GM12878 (cell line): Measurements from ENCODE around the gene RPAP3. TPM values are rescaled to one million over a fixed set of nuclear protein-coding genes. Genes with fewer than 3 reads are reported as not detected.

Experiments used
- ASH2L ChIP-seq: fragments of 300-600, 200-600 bp; sonication (generic); IDR thresholded peaks from 2 replicates; pipeline ENCODE4 v1.6.1; 2017; ENCODE audit warnings: low read depth, mild to moderate bottlenecking, borderline replicate concordance
- CUX1 ChIP-seq: IDR thresholded peaks from 2 replicates; pipeline ENCODE4 v1.6.1; 2012; ENCODE audit warnings: improper control_type of control experiment, low read depth, low read length; ENCODE audit not compliant: insufficient replicate concordance
- DPF2 ChIP-seq: fragments of 450-650 bp; IDR thresholded peaks from 2 replicates; pipeline ENCODE4 v1.6.1; 2017; ENCODE audit warnings: mild to moderate bottlenecking
- E2F8 ChIP-seq: fragments of 450-650 bp; IDR thresholded peaks from 2 replicates; pipeline ENCODE4 v1.6.1; 2018; ENCODE audit warnings: mild to moderate bottlenecking, low read depth, moderate library complexity; ENCODE audit not compliant: partially characterized antibody
- EED ChIP-seq: sonication (generic); IDR thresholded peaks from 2 replicates; pipeline ENCODE4 v1.6.1; 2016; ENCODE audit warnings: antibody characterized with exemption, low read depth
- ESRRA ChIP-seq: IDR thresholded peaks from 2 replicates; pipeline ENCODE4 v1.6.1; 2012; ENCODE audit warnings: mild to moderate bottlenecking, low read length, improper control_type of control experiment
- FOS ChIP-seq: IDR thresholded peaks from 3 replicates; pipeline ENCODE4 v1.6.1; 2011; ENCODE audit warnings: borderline replicate concordance; ENCODE audit not compliant: insufficient read length; ENCODE audit errors: extremely low read depth
- JUNB ChIP-seq: IDR thresholded peaks from 2 replicates; pipeline ENCODE4 v1.6.1; 2016; ENCODE audit warnings: antibody characterized with exemption, mild to moderate bottlenecking
- JUND ChIP-seq: IDR thresholded peaks from 2 replicates; pipeline ENCODE4 v1.6.1; 2012; ENCODE audit warnings: low read depth, mild to moderate bottlenecking, low read length, improper control_type of control experiment, moderate library complexity
- KAT2A ChIP-seq: conservative IDR thresholded peaks from 2 replicates; pipeline ENCODE4 v1.6.1; 2011; ENCODE audit warnings: low read depth, low read length; ENCODE audit not compliant: control insufficient read depth
- NBN ChIP-seq: fragments of 450-650 bp; IDR thresholded peaks from 2 replicates; pipeline ENCODE4 v1.6.1; 2016
- ZNF207 ChIP-seq: fragments of 450-650 bp; IDR thresholded peaks from 2 replicates; pipeline ENCODE4 v1.6.1; 2014; ENCODE audit warnings: antibody characterized with exemption, mild to moderate bottlenecking, borderline replicate concordance
- polyA plus RNA-seq, 11 experiments: library from polyadenylated mRNA; depleted of rRNA in 4 of 11; unstranded in 6 of 11; stranded (reverse) in 5 of 11; fragments of >200 nt; fragmentation: Nextera tagmentation in 4 of 11; fragmentation: Illumina TruSeq in 1 of 11; extraction: Ambion mirVana in 4 of 11; extraction: Trizol in 1 of 11; gene quantifications; 1 replicate in 1 of 11; 2 replicates in 10 of 11; pipeline versions ENCODE4 v1.2.1 to v1.2.3, GENCODE V29; 2011 to 2016; ENCODE audit warnings: inconsistent platforms in 2 of 11, missing spikeins in 2 of 11, low read depth in 1 of 11
- total RNA-seq, 4 experiments: library from RNA; depleted of rRNA in 3 of 4; stranded (reverse); fragments of >200 nt in 3 of 4; fragmentation: Illumina TruSeq in 1 of 4; extraction: Trizol in 1 of 4; gene quantifications; 2 replicates each; pipeline versions ENCODE4 v1.2.1 to v1.2.3, GENCODE V29; 2013 to 2021
- TF ChIP-seq, protein P1 (sequence below): IDR thresholded peaks from 2 replicates; pipeline ENCODE4 v1.6.1; 2011; ENCODE audit warnings: low read depth, low read length, improper control_type of control experiment, borderline replicate concordance
- TF ChIP-seq, protein P2 (sequence below): fragments of 450-650 bp; IDR thresholded peaks from 2 replicates; pipeline ENCODE4 v1.6.1; 2016; ENCODE audit warnings: mild to moderate bottlenecking
- TF ChIP-seq, protein P3 (sequence below): fragments of 450-650 bp; conservative IDR thresholded peaks from 2 replicates; pipeline ENCODE4 v1.6.1; 2017; ENCODE audit warnings: mild to moderate bottlenecking, moderate library complexity

Gene RPAP3
- total and polyA plus RNA-seq, 10 of the 15 experiments (the other 5 are each of a cell fraction or from before 2014, with no cell fraction given), result 14.1 to 50.6 (median 28.4) TPM

DNA sequence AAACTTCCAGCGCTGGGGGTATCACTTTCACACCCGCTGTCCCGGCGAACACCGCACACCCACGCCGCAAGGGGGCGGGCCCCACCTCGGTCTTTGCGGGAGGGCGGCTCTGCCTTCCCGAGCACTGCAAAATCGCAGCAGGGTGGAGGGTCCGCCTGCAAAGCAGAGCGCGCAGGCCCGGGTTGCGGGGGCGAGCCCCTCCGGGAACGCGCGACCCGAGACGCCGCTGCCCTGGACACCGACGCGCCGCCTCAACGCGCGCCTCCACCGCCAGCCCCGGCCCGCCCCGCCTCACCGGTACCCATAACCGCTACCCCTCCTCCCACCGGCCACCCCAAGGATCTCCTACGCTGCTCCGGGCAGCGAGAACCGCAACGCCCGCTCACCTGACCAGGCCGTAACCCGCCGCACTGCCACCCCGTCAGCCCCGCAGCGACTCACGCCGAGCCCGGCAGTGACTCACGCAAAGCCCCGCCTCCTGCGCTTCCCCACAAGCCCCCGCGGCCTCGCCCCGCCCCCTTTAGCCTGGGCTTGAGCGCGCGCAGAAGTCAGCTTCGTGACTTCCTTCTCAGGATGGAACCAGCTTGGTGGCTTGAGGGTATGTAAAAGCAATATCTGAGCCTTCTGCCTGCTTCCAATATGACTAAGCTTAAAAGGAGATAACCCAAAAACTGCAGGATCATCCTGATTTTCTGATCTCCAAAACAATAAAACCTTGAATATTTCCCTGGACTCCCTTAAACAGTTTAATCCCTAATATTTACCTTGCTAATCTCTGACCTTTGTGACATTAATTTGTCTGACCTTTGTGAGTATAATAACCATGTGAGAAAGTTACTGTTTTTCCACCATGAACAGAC, at the start of gene RPAP3 (continued):
- TF ChIP-seq CUX1 (no peak), JUNB (peak; percentile 70), EED (0 out of 2 replicates have a peak, but pooled peaks have one; percentile 19), NBN (0 out of 2 replicates have a peak, but pooled peaks have one; percentile 36), ZNF207 (peak; percentile 62; the same call in 1 of the 2 replicates), E2F8 (no peak), JUND (0 out of 2 replicates have a peak, but pooled peaks have one; percentile 42), DPF2 (peak; percentile 81), FOS (no peak), KAT2A (no peak), ASH2L (no peak; the same call in 1 of the 2 replicates), ESRRA (no peak)
- TF ChIP-seq, protein P1, sequence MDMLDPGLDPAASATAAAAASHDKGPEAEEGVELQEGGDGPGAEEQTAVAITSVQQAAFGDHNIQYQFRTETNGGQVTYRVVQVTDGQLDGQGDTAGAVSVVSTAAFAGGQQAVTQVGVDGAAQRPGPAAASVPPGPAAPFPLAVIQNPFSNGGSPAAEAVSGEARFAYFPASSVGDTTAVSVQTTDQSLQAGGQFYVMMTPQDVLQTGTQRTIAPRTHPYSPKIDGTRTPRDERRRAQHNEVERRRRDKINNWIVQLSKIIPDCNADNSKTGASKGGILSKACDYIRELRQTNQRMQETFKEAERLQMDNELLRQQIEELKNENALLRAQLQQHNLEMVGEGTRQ, result no peak
- TF ChIP-seq, protein P2, sequence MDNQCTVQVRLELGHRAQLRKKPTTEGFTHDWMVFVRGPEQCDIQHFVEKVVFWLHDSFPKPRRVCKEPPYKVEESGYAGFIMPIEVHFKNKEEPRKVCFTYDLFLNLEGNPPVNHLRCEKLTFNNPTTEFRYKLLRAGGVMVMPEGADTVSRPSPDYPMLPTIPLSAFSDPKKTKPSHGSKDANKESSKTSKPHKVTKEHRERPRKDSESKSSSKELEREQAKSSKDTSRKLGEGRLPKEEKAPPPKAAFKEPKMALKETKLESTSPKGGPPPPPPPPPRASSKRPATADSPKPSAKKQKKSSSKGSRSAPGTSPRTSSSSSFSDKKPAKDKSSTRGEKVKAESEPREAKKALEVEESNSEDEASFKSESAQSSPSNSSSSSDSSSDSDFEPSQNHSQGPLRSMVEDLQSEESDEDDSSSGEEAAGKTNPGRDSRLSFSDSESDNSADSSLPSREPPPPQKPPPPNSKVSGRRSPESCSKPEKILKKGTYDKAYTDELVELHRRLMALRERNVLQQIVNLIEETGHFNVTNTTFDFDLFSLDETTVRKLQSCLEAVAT, result no peak
- TF ChIP-seq, protein P3, sequence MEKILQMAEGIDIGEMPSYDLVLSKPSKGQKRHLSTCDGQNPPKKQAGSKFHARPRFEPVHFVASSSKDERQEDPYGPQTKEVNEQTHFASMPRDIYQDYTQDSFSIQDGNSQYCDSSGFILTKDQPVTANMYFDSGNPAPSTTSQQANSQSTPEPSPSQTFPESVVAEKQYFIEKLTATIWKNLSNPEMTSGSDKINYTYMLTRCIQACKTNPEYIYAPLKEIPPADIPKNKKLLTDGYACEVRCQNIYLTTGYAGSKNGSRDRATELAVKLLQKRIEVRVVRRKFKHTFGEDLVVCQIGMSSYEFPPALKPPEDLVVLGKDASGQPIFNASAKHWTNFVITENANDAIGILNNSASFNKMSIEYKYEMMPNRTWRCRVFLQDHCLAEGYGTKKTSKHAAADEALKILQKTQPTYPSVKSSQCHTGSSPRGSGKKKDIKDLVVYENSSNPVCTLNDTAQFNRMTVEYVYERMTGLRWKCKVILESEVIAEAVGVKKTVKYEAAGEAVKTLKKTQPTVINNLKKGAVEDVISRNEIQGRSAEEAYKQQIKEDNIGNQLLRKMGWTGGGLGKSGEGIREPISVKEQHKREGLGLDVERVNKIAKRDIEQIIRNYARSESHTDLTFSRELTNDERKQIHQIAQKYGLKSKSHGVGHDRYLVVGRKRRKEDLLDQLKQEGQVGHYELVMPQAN, result peak; percentile 78
